ENCODE data around the gene FAM124A. TPM values are rescaled to one million over a fixed set of nuclear protein-coding genes. Genes with fewer than 3 reads are reported as not detected.
A peak's percentile ranks its signal among the peaks of the same experiment; 100 is the strongest.

The FAM124A gene
- total and polyA plus RNA-seq, 2 of the 8 experiments (the other 6 are each of a cell fraction or from before 2014, with no cell fraction given), result 40.7 to 49.9 TPM

DNA sequence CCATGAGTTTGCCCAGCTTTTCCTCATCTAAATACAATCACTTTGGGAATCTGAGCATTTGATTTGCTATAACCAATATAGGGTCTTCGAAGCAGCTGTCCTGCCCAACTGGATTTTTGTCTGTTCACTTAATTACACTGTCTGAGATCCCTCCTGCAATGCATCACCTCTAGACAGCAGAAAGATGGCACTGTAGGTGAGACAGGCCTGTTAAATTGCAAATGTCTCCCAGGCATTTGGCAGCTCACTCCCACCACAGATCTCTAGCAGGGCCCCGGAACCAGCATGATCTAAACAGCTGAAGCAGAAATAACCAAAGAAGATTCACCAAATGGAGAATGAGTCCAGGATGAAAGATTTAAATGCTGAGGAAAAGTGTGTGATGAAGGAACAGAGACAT, 75.4 kb downstream of the FAM124A start (continued):
- no peak for TF ChIP-seq CTBP2 (IDR thresholded peaks at IDR 0.05; ENCODE audit: borderline replicate concordance, insufficient read depth, insufficient read length, low read length)
- TF ChIP-seq RAD21 (IDR thresholded peaks at IDR 0.05 in 1 of 2, conservative IDR thresholded peaks at IDR 0.05 in 1 of 2; ENCODE audit: low read depth in 2 of 2, low read length in 2 of 2), result peak; percentile 13 to 44; a peak in 2 of 4 replicates
- TF ChIP-seq CHD1 (IDR thresholded peaks at IDR 0.05; ENCODE audit: low read depth, low read length), result no peak
- TF ChIP-seq, protein P1, sequence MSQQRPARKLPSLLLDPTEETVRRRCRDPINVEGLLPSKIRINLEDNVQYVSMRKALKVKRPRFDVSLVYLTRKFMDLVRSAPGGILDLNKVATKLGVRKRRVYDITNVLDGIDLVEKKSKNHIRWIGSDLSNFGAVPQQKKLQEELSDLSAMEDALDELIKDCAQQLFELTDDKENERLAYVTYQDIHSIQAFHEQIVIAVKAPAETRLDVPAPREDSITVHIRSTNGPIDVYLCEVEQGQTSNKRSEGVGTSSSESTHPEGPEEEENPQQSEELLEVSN (IDR thresholded peaks at IDR 0.05), result no peak

Data from H1 (cell line).